Mesodermal cell (in vitro differentiated cells): ENCODE data around the gene ENTPD8.

ENCODE experiments used
- H3K27ac ChIP-seq: 2 replicates; pipeline ENCODE4 v1.7.0; 2013; ENCODE audit warnings: mild to moderate bottlenecking, low read depth, low read length, moderate library complexity; ENCODE audit not compliant: severe bottlenecking
- H3K36me3 ChIP-seq: 2 replicates; pipeline ENCODE4 v1.7.1; 2013; ENCODE audit warnings: mild to moderate bottlenecking, low read length, moderate library complexity; ENCODE audit not compliant: control insufficient read depth, insufficient read depth
- H3K4me1 ChIP-seq: one replicate; pipeline ENCODE4 v1.7.1; 2013; ENCODE audit warnings: mild to moderate bottlenecking, low read length; ENCODE audit not compliant: insufficient read depth, control insufficient read depth, poor library complexity, severe bottlenecking
- H3K4me3 ChIP-seq: 2 replicates; pipeline ENCODE4 v1.7.0; 2013; ENCODE audit warnings: low read length, control low read depth, mild to moderate bottlenecking; ENCODE audit not compliant: insufficient read depth, poor library complexity, severe bottlenecking; ENCODE audit errors: extremely low read depth
- H3K9me3 ChIP-seq: 2 replicates; pipeline ENCODE4 v1.7.1; 2013; ENCODE audit warnings: mild to moderate bottlenecking, low read length, moderate library complexity; ENCODE audit not compliant: control insufficient read depth
- WGBS, 2 experiments: methylation state at CpG; one replicate each; pipeline ENCODE4 v1.1.5; 2013; ENCODE audit warnings: missing lambda C conversion rate in 2 of 2; ENCODE audit not compliant: insufficient coverage in 2 of 2; 5-methylcytosine and 5-hydroxymethylcytosine counted together

Gene ENTPD8

DNA sequence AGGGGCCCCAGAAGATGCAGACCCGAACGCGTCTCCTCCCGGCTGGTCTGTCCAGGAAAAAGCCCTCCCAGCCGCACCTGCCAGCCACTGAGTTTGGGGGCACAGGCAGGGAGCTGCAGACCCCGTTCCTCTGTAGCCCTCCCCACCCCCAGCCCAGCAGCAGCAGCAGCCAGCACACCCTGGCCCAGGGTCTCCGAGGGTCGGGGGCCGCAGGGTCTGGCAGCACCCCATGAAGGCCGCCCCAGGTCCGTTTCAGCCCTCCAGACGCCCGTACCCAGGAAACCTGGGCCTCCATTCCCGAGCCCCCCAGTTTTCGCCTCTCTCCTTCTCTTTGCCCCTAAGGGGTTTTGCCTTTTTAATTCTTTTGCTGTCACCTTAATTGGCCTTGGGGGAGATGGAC lies 37.9 kb downstream of the ENTPD8 start:
- Histone ChIP-seq H3K4me3 (no peak overlapping the region), H3K9me3 (no peaks in the 10 kb centered on the region), H3K27ac (no peak overlapping the region), H3K4me1 (no peaks in the 10 kb centered on the region), H3K36me3 (no peaks in the 10 kb centered on the region)
- 96 to 97% methylated on average over 12 to 15 of the region's 15 CpGs for WGBS, 2 experiments

- no peak overlapping the region for H3K4me3 ChIP-seq
- 88 to 93% methylated on average over 9 to 10 of the region's 11 CpGs for WGBS, 2 experiments
- H3K4me1 ChIP-seq, result no peaks in the 10 kb centered on the region
- no peaks in the 10 kb centered on the region for H3K36me3 ChIP-seq
- no peaks in the 10 kb centered on the region for H3K9me3 ChIP-seq
- H3K27ac ChIP-seq, result no peak overlapping the region
Observed at GRCh38 chr9:137402746-137403145, 38.4 kb downstream of the ENTPD8 start.

DNA sequence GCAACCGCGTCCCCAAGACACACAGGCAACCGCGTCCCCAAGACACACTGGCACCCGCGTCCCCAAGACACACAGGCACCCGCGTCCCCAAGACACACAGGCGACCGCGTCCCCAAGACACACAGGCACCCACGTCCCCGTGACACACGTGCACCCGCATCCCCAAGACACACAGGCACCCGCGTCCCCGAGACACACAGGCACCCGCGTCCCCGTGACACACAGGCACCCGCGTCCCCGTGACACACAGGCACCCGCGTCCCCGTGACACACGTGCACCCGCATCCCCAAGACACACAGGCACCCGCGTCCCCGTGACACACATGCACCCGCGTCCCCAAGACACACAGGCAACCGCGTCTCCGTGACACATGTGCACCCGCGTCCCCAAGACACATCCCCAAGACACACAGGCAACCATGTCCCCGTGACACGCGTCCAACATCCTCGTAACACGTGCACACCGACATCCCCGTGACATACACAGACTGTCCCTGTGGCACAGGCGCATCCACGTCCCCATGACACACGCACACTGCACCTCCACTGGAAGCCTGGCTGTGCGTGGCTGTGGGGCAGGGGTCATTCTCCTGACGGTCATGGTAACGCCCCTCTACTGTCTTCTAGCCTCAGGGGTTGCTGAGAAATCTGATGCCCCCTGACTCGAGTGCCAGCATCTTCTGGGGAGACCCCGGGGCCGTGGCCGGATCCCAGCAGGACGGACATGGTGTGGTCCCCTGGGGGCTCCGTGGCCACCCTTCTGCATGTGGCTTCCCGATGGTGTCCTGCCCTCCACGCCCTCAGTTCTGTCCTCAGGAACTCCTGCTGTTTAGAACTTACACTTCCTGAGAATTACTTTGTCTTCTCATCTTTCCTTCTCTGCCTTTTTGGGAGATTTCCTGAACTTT lies 42.3 kb downstream of the ENTPD8 start:
- H3K4me3 ChIP-seq, result no peak overlapping the region
- H3K9me3 ChIP-seq, result no peaks in the 10 kb centered on the region
- H3K27ac ChIP-seq, result no peak overlapping the region
- H3K36me3 ChIP-seq, result no peaks in the 10 kb centered on the region
- peaks cover 3% of the 10 kb centered on the region for H3K4me1 ChIP-seq
- WGBS, 2 experiments, result 94% methylated on average over 57 to 60 of the region's 60 CpGs

- Histone ChIP-seq H3K27ac (no peak overlapping the region), H3K4me3 (no peak overlapping the region), H3K36me3 (no peaks in the 10 kb centered on the region), H3K4me1 (peaks cover 3% of the 10 kb centered on the region), H3K9me3 (no peaks in the 10 kb centered on the region)
- WGBS, 2 experiments, result 90 to 92% methylated on average over 16 to 18 of the region's 20 CpGs
Observed at GRCh38 chr9:137397675-137398423, 43.3 kb downstream of the ENTPD8 start.

DNA sequence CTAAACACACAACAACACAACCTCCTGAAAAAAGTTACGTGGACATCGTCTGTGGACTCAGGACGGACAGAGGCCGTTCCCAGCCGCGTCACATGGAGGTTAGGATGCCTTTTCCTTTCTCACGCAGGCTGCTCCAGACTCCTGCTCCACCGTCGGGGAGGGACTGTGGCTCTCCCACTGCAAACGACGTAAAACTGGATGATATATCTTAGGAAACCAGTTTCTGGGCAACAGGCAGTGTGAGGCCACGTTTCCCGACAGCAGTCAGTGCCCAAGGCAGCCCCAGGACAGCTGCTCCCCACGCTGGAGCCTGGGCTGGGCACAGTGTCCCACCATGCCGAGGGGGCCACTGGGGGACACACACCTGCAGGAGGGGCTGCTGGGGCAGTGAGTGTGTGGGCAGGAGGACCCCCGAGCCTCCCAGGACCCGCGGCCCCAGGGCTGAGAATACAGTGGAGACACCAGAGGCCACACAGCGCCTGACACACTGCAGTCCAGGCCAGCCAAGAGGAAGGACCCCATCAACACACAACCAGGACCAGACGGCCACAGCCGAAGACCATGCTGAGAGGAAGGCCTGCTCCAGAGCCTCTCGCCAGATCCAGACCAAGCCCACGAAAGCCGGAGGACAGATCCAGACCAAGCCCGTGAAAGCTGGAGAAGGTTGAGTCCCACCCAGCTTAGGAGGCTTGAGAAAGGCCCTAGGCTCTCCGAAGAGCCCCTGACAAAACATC lies 44.4 kb downstream of the ENTPD8 start:
- 95 to 97% methylated on average over 23 to 25 of the region's 26 CpGs for WGBS, 2 experiments

DNA sequence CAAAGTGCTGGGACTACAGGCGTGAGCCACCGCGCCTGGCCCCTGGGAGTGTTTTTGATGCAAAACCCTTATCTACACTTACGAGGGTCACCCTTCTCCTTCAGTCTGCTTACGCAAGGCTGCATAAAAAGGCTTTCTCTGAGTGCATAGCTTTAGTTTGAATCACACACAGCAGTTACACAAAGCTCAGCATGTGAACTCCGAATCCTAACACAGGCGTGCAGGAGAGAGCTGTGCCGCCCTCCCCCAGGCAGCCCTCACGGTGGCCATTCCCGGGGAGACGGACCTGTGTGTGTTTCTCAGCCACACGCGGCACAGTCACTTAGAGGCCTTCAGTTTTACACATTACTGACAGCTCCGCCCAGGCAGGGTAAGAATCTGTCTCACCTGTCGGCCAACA lies 44.9 kb downstream of the ENTPD8 start:
- Histone ChIP-seq H3K9me3 (no peaks in the 10 kb centered on the region), H3K4me3 (no peak overlapping the region), H3K27ac (peak overlapping the region; percentile 16), H3K4me1 (peaks cover 3% of the 10 kb centered on the region), H3K36me3 (peaks cover 8% of the 10 kb centered on the region)
- 79 to 86% methylated on average over 9 to 15 of the region's 15 CpGs for WGBS, 2 experiments

More for the DNA sequence above, 44.4 kb downstream of the ENTPD8 start:
- Histone ChIP-seq H3K9me3 (no peaks in the 10 kb centered on the region), H3K27ac (no peak overlapping the region), H3K4me1 (peaks cover 3% of the 10 kb centered on the region), H3K36me3 (peaks cover 8% of the 10 kb centered on the region), H3K4me3 (no peak overlapping the region)

DNA sequence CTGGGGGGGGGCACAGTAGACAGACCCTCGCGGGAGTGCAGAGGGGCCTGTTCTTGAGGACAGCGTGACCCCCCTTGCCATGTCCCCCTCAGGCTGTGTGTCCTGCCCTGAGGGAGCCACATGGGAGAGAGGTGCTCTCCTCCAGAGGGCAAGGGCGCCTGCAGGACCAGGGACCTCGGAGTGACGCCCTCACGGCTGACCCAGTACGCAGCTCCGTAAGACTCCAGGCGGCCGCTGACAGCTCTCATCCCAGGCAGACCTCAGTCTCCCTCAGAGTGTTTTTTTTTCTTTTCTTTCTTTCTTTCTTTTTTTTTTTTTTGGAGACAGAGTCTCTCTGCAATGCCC lies 45.5 kb downstream of the ENTPD8 start:
- peaks cover 3% of the 10 kb centered on the region for H3K4me1 ChIP-seq
- 91 to 97% methylated on average over 4 to 11 of the region's 11 CpGs for WGBS, 2 experiments

GRCh38 chr9:137394866-137395665 lies 46.1 kb downstream of the ENTPD8 start:
- Histone ChIP-seq H3K9me3 (no peaks in the 10 kb centered on the region), H3K36me3 (peaks cover 8% of the 10 kb centered on the region), H3K27ac (no peak overlapping the region), H3K4me1 (peaks cover 3% of the 10 kb centered on the region), H3K4me3 (no peak overlapping the region)
- 94 to 98% methylated on average over 20 to 24 of the region's 36 CpGs for WGBS, 2 experiments

More for the DNA sequence above, 45.5 kb downstream of the ENTPD8 start:
- Histone ChIP-seq H3K9me3 (no peaks in the 10 kb centered on the region), H3K27ac (no peak overlapping the region), H3K4me3 (no peak overlapping the region), H3K36me3 (peaks cover 8% of the 10 kb centered on the region)

- WGBS, 2 experiments, result 94 to 96% methylated on average over 21 to 23 of the region's 28 CpGs
- H3K4me3 ChIP-seq, result no peak overlapping the region
- peaks cover 8% of the 10 kb centered on the region for H3K36me3 ChIP-seq
- H3K27ac ChIP-seq, result no peak overlapping the region
- no peaks in the 10 kb centered on the region for H3K9me3 ChIP-seq
- peaks cover 3% of the 10 kb centered on the region for H3K4me1 ChIP-seq
Observed at GRCh38 chr9:137393176-137394150, 47.7 kb downstream of the ENTPD8 start.
